ENCODE data around the gene KCNG1. TPM values are rescaled to one million over a fixed set of nuclear protein-coding genes. Genes with fewer than 3 reads are reported as not detected.
"Not testable (repeated sequence)": the region's sequence is repeated elsewhere in the genome, so short reads cannot be mapped to it uniquely, and the experiment has no call there.

Gene KCNG1
- total RNA-seq, 2 experiments from 2014 or later, result 2.5 to 2.8 TPM

DNA sequence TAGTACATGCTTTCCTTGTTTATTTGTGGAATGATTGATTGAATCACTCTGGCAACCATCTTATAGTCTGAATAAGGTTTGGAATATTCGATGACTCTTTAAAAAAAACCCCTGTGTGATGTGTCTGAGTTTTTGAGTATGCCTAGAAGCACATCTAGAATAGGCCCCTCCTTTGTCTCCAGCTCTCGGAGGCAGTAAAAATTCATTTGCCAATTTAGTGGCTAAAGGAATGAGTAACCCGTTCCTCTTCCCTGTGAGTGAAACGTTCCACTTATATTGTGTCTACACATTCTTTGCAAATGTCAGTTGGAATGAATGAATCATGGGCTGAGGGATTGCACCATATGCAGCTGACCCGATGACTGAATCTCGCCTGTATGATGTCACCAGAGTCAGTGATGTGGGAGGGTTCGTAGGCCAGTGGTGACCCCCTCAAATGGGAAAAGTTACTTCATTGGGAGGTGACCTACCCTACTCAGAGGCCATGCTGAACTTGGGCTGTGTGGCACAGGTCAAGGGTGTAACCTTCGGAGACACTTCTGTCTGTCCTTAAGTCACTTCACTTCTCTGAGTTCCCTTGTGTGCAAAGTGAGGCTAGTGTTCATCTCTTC, 42.7 kb downstream of the KCNG1 start:
- ATAC-seq (peak; percentile 91), DNase-seq (peak; percentile 76)
- POLR2A ChIA-PET, result interaction anchor here (0.7 to 1.0 kb wide), 2 partner anchors 22 to 190 kb away, joined by 3 to 8 read pairs; partner anchors contain the start of genes DPM1 and MOCS3
- intact Hi-C loops (cut with DNase I, micrococcal nuclease), result loop anchor here in 1 of 2 experiments (1.0 kb wide), 3 partner anchors 22 to 520 kb away; partner anchors contain the start of genes DPM1 and MOCS3
- Mint-ChIP-seq H3K4me1 (peaks cover 20% of the 10 kb centered on the region), H3K4me3 (no peak overlapping the region), H3K27me3 (peaks cover 26% of the 10 kb centered on the region), H3K27ac (peak overlapping the region; percentile 90), H3K9me3 (ENCODE audit: low read depth) (no peaks in the 10 kb centered on the region), H3K36me3 (ENCODE audit: low read depth) (no peaks in the 10 kb centered on the region)
- CTCF ChIA-PET, result interaction anchor here (0.9 to 4.6 kb wide), 9 partner anchors 10 to 345 kb away, joined by 4 to 32 read pairs (median 8); partner anchors contain the start of gene DPM1

DNA sequence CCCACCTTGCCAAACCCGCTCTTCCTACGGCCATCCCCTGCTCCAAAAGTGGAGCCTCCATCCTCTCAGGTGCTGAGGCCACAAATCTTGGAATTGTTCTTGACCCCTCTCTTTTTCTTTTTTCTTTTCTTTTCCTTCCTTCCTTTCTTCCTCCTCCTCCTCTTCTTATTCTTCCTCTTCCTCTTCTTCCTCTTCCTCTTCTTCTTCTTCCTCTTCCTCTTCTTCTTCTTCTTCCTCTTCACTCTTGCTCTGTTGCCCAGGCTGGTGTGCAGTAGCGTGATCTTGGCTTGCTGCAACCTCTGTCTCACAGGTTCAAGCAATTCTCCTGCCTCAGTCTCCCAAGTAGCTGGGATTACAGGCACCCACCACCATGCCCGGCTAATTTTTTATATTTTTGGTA, 44.4 kb downstream of the KCNG1 start:
- Mint-ChIP-seq H3K4me1 (peaks cover 20% of the 10 kb centered on the region), H3K27me3 (peaks cover 26% of the 10 kb centered on the region)
- H3K4me3 Mint-ChIP-seq; POLR2A ChIA-PET; H3K27ac Mint-ChIP-seq; DNase-seq; intact Hi-C loops (cut with DNase I, micrococcal nuclease); H3K9me3 Mint-ChIP-seq (ENCODE audit: low read depth); H3K36me3 Mint-ChIP-seq (ENCODE audit: low read depth); ATAC-seq: not testable (repeated sequence)
- CTCF ChIA-PET, result interaction anchor here (0.9 kb wide), 2 partner anchors 10 to 184 kb away, joined by 3 read pairs; partner anchors contain the start of gene BCAS4

DNA sequence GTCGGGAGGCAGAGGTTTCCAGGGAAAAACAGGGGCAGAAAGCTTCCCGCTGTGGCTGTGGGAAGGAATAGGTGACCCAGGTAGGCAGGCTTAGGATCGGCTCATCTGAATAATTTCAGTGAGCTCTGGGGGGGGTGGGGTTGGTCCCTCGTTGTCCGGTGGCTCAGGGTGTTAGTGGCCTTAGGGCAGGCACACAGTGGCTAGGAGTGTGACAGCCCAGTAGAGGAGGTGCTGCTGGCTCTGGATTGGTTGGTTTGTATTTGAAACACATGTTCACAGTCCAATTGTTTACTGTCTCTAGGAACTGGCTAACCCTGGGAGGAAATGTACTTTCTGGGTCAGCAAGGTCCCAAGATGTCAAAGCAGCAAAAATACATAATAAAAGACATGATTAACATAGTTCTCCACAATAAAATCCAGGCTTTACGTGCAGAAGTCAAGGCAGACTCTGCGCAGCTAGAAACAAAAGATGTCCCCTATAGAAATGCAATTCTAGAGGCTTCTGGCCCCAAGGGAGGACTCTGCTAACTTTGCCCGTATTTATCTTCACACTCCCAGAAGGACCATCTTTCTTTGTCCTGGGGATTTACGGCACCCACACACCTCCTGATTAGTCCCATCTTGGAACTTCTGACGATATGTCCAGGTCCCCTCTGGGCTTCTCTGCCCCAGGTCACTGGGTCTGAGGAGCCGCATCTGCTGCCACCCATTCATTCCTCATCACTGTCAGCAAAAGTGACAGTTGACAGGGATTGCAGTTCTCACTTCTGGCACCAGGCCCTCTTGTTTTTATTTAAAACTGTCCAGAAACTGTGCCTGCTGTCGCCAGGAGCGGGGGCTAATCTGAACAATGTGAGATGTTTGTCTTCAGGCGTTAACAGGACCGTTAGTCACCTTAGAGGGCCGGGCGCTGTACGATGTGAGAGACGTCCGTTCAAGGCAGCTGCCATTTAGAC, 45.6 kb downstream of the KCNG1 start:
- H3K27me3 Mint-ChIP-seq, result peaks cover 19% of the 10 kb centered on the region
- H3K4me3 Mint-ChIP-seq, result no peak overlapping the region
- DNase-seq (no peak), ATAC-seq (no peak)
- ChIA-PET CTCF (interaction anchor here (0.6 kb wide), 1 partner anchor 336 kb away, joined by 3 read pairs; no protein-coding TSS in a partner anchor), POLR2A (no interaction called here)
- intact Hi-C loops (cut with DNase I, micrococcal nuclease), result no loop called here
- H3K9me3 Mint-ChIP-seq (ENCODE audit: low read depth), result no peaks in the 10 kb centered on the region
- H3K4me1 Mint-ChIP-seq, result peaks cover 20% of the 10 kb centered on the region
- H3K27ac Mint-ChIP-seq, result no peak overlapping the region
- H3K36me3 Mint-ChIP-seq (ENCODE audit: low read depth), result no peaks in the 10 kb centered on the region

DNA sequence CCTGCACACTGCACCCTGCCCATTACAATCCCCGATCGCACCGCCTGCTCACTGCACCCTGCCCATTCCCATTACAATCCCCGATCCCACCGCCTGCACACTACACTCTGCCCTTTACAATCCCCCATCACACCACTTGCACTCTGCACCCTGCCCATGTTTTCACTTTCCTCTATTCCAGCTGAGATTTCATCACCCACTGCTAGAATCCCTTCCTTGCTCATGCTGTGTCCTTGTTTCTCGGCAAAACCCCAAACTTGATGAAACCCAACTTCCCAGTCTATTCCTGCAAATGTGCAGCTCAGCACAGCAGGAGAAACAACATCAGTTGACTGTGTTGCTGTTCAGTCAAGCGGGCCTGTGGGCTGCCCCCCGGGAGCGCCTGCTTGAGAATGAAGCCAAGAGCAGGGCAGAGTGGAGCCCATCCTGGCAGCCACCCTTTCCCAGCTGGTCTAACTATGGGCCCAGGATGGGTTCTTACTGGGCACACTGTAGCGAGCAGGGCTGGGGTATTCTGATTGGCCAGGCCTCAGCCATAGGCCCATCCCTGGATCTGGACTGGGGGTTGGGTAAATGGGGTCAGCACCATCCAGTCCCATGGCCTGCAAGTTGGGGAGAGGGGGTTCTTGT, 47.1 kb downstream of the KCNG1 start:
- no peak overlapping the region for H3K27ac Mint-ChIP-seq
- intact Hi-C loops (cut with DNase I, micrococcal nuclease), result no loop called here
- CTCF ChIA-PET, result interaction anchor here (1.4 kb wide), 1 partner anchor 12 kb away, joined by 4 read pairs; no protein-coding TSS in a partner anchor

DNA sequence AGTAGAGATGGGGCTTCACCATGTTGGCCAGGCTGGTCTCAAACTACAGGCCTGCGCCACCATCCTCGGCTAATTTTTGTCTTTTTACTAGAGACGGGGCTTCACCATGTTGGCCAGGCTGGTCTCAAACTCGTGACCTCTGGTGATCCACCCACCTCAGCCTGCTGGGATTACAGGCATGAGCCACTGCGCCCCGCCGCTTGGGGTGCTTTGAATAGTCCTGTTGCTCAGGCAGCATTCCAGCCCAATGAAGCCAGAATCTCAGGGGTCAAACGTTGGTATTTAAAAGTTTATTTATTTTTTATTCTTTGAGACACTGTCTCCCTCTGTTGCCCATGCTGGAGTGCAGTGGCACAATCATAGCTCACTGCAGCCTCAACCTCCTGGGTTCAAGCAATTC, 53.0 kb downstream of the KCNG1 start:
- POLR2A ChIA-PET, result no interaction called here
- ATAC-seq (no peak), DNase-seq (no peak)
- Mint-ChIP-seq H3K27me3 (peaks cover 1% of the 10 kb centered on the region), H3K9me3 (ENCODE audit: low read depth) (no peaks in the 10 kb centered on the region), H3K4me3 (no peak overlapping the region), H3K27ac (no peak overlapping the region), H3K4me1 (no peaks in the 10 kb centered on the region), H3K36me3 (ENCODE audit: low read depth) (no peaks in the 10 kb centered on the region)
- CTCF ChIA-PET, result no interaction called here
- intact Hi-C loops (cut with DNase I, micrococcal nuclease), result no loop called here

More for the DNA sequence above, 47.1 kb downstream of the KCNG1 start:
- Mint-ChIP-seq H3K4me3 (no peak overlapping the region), H3K4me1 (peaks cover 15% of the 10 kb centered on the region), H3K27me3 (peaks cover 14% of the 10 kb centered on the region), H3K36me3 (ENCODE audit: low read depth) (no peaks in the 10 kb centered on the region), H3K9me3 (ENCODE audit: low read depth) (no peaks in the 10 kb centered on the region)
- ATAC-seq (no peak), DNase-seq (no peak)
- POLR2A ChIA-PET, result no interaction called here

DNA sequence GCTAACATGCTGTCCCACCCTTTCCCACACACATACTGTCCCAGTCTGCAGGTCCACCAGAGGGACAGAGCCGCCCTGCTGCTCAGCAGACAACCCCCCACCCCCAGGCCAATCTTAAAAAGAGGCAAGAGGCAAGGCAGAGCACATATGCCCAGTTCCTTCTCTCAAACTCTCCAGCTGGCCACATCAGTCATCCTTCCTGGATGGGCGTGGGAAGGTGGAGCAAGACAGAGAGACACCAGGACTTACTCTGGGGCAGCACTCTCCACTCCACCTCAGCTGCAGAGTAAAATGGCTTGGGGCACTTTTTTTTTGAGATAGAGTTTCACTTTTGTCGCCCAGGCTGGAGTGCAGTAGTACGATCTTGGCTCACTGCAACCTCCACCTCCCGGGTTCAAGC, 53.5 kb downstream of the KCNG1 start:
- ChIA-PET POLR2A (no interaction called here), CTCF (interaction anchor here (1.0 to 1.5 kb wide), 3 partner anchors 12 to 73 kb away, joined by 3 to 10 read pairs (median 5); no protein-coding TSS in a partner anchor)
- no peak overlapping the region for H3K4me3 Mint-ChIP-seq
- no peak for DNase-seq
- no peaks in the 10 kb centered on the region for H3K36me3 Mint-ChIP-seq (ENCODE audit: low read depth)
- no peaks in the 10 kb centered on the region for H3K4me1 Mint-ChIP-seq
- H3K27ac Mint-ChIP-seq, result no peak overlapping the region
- H3K27me3 Mint-ChIP-seq, result no peaks in the 10 kb centered on the region
- no peaks in the 10 kb centered on the region for H3K9me3 Mint-ChIP-seq (ENCODE audit: low read depth)
- intact Hi-C loops (cut with DNase I, micrococcal nuclease), result no loop called here
- no peak for ATAC-seq

DNA sequence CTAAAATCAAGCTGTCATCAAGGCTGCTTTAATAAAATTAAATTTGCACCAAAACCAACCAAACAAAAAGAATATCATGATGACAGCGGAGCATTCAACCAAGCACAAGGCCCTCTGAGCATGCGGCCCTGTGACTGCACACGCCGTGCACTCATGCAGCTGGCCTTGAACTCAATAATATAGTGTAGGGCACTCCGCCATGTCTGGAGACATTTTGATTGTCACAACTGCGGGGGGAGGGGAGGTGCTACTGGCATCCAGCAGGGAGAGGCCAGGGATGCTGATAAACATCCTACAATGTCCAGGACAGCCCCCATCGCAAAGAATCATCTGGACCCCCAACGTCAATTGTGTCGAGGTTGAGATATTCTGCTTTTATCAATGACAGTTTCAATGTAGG, 54.6 kb downstream of the KCNG1 start:
- Mint-ChIP-seq H3K4me1 (no peaks in the 10 kb centered on the region), H3K36me3 (ENCODE audit: low read depth) (no peaks in the 10 kb centered on the region), H3K27me3 (no peaks in the 10 kb centered on the region), H3K4me3 (no peak overlapping the region), H3K27ac (no peak overlapping the region), H3K9me3 (ENCODE audit: low read depth) (no peaks in the 10 kb centered on the region)
- POLR2A ChIA-PET, result no interaction called here
- intact Hi-C loops (cut with DNase I, micrococcal nuclease), result no loop called here
- ATAC-seq (no peak), DNase-seq (no peak)
- CTCF ChIA-PET, result interaction anchor here (0.7 to 1.5 kb wide), 4 partner anchors 10 to 72 kb away, joined by 3 to 10 read pairs (median 4); no protein-coding TSS in a partner anchor

DNA sequence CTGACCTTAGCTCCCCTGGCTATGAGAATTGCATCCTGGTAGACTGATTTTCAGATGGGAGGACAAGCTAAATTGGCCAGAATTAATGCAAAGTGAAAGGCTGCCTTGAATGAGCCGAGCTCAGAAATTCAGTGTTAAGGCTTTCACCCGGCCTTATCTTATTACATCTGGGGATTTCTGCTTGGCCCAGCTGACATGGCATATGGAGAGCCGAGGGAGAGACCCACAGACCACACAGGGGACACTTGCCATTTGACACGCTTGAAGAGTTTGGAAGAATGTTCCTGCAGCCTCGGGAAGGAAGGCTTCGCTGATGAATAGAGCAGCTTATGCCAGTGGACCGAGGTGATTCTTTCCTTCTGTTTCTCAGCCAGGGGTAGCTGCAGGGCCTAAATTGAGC, 55.3 kb downstream of the KCNG1 start:
- Mint-ChIP-seq H3K9me3 (ENCODE audit: low read depth) (no peaks in the 10 kb centered on the region), H3K36me3 (ENCODE audit: low read depth) (peaks cover 2% of the 10 kb centered on the region), H3K4me3 (no peak overlapping the region), H3K4me1 (no peaks in the 10 kb centered on the region), H3K27ac (no peak overlapping the region), H3K27me3 (no peaks in the 10 kb centered on the region)
- DNase-seq (no peak), ATAC-seq (no peak)
- ChIA-PET POLR2A (no interaction called here), CTCF (no interaction called here)
- intact Hi-C loops (cut with DNase I, micrococcal nuclease), result no loop called here

DNA sequence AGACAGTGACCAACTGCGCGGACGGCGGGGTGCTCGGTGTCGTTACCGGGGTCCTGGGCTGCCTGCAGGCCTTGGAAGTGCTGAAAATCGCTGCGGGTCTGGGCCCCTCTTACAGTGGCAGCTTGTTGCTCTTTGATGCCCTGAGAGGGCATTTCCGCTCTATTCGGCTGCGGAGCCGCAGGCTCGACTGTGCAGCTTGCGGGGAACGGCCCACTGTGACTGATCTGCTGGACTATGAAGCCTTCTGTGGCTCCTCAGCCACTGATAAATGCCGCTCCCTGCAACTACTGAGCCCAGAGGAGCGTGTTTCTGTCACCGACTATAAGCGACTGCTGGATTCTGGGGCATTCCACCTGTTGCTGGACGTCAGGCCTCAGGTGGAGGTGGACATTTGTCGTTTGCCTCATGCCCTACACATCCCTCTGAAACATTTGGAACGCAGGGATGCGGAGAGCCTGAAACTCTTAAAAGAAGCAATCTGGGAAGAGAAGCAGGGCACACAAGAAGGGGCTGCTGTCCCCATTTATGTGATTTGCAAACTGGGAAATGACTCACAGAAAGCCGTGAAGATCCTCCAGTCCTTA, 63.3 kb downstream of the KCNG1 start:
- Mint-ChIP-seq H3K4me3 (peak overlapping the region; percentile 99), H3K4me1 (peaks cover 42% of the 10 kb centered on the region), H3K27ac (peak overlapping the region; percentile 99), H3K36me3 (ENCODE audit: low read depth) (peaks cover 27% of the 10 kb centered on the region), H3K27me3 (no peaks in the 10 kb centered on the region), H3K9me3 (ENCODE audit: low read depth) (no peaks in the 10 kb centered on the region)
- no peak for ATAC-seq
- POLR2A ChIA-PET, result no interaction called here
- DNase-seq, result no peak
- CTCF ChIA-PET, result interaction anchor here (1.2 to 3.2 kb wide), 2 partner anchors 30 to 164 kb away, joined by 5 to 17 read pairs; partner anchors contain the start of gene BCAS4
- intact Hi-C loops (cut with DNase I, micrococcal nuclease), result no loop called here

DNA sequence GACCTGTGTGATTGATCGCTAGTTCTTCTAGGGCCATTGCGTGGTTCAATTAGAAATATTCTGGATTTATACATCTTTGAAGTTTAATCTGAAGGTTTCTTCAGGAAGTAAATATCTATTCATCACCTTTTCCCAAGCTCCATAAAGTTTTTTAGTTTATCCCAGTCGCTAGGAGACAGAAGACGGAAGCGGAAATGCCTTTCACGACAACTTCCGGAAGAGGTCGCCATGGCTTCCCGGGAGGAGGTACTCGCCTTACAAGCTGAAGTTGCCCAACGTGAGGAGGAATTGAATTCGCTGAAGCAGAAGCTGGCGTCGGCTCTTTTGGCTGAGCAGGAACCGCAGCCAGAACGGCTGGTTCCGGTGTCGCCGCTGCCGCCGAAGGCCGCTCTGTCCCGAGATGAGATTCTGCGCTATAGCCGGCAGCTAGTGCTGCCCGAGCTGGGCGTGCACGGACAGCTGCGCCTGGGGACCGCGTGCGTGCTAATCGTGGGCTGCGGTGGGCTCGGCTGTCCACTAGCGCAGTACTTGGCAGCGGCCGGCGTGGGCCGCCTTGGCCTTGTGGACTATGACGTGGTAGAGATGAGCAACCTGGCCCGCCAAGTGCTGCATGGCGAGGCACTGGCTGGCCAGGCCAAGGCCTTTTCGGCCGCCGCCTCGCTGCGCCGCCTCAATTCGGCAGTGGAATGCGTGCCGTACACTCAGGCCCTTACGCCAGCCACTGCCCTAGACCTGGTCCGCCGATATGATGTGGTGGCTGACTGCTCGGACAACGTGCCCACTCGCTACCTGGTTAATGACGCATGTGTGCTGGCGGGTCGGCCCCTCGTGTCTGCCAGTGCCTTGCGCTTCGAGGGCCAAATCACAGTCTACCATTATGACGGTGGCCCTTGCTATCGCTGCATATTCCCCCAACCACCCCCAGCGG, 64.0 kb downstream of the KCNG1 start, which contains the start of gene MOCS3:
MOCS3 (plus strand) TSS at position 204 of the 928 bp plus-strand sequence; CDS start at position 229, 25 bp downstream.
- Mint-ChIP-seq H3K4me3 (peak within 1 kb of the TSS; percentile 99), H3K4me1 (peaks cover 47% of the 10 kb centered on the region), H3K27ac (peak within 1 kb of the TSS; percentile 99), H3K36me3 (ENCODE audit: low read depth) (peaks cover 31% of the 10 kb centered on the region), H3K9me3 (ENCODE audit: low read depth) (no peaks in the 10 kb centered on the region), H3K27me3 (no peaks in the 10 kb centered on the region)
- intact Hi-C loops (cut with DNase I, micrococcal nuclease), result loop anchor here (1.0 kb wide), 7 partner anchors 21 to 228 kb away; partner anchors contain the start of genes ADNP (in 2 of the 2), BCAS4 (in 1 of the 2) and PARD6B (in 1 of the 2)
- ChIA-PET POLR2A (interaction anchor here (0.6 to 2.3 kb wide), 11 partner anchors 11 to 166 kb away, joined by 3 to 44 read pairs (median 3); partner anchors contain the start of genes ADNP and BCAS4), CTCF (interaction anchor here (0.6 to 3.2 kb wide), 13 partner anchors 12 to 1388 kb away, joined by 3 to 29 read pairs (median 4); partner anchors contain the start of genes ADNP and BCAS4)
- DNase-seq, result peak; percentile 89
- peak; percentile 82 for ATAC-seq

Data from activated CD4-positive, alpha-beta T cell treated with anti-CD3 and anti-CD28 coated beads for 36 hours (primary cell).